HG03469 (cell line): ENCODE data around the gene AGPS.
"Not testable (repeated sequence)": the region's sequence is repeated elsewhere in the genome, so short reads cannot be mapped to it uniquely, and the experiment has no call there.

ENCODE experiments used
- ATAC-seq: cut with Tn5 transposase; IDR thresholded peaks from one replicate; pipeline ENCODE4 v1.9.1; 2021; ENCODE audit warnings: mild to moderate bottlenecking, moderate library complexity, moderate number of reproducible peaks; ENCODE audit not compliant: unreplicated experiment

Gene AGPS

GRCh38 chr2:177466337-177467195, 74.0 kb downstream of the AGPS start:
- no peak for ATAC-seq

GRCh38 chr2:177467646-177468045, 75.1 kb downstream of the AGPS start:
- no peak for ATAC-seq

GRCh38 chr2:177471990-177472389, 79.4 kb downstream of the AGPS start:
- ATAC-seq, result no peak

GRCh38 chr2:177474301-177474700, 81.7 kb downstream of the AGPS start:
- no peak for ATAC-seq

GRCh38 chr2:177474998-177475397, 82.4 kb downstream of the AGPS start:
- ATAC-seq, result no peak

- ATAC-seq, result no peak
These were observed 84.3 kb downstream of the AGPS start for GRCh38 chr2:177476897-177477296.

GRCh38 chr2:177478029-177478428, 85.5 kb downstream of the AGPS start:
- ATAC-seq, result no peak

- ATAC-seq, result no peak
These were observed 86.3 kb downstream of the AGPS start for GRCh38 chr2:177478907-177479306.

GRCh38 chr2:177482195-177482594, 89.6 kb downstream of the AGPS start:
- no peak for ATAC-seq

- ATAC-seq, result no peak
These were observed 91.0 kb downstream of the AGPS start for GRCh38 chr2:177483531-177483930.

GRCh38 chr2:177484180-177484795, 91.7 kb downstream of the AGPS start:
- ATAC-seq, result no peak

- ATAC-seq, result not testable (repeated sequence)
These were observed 93.1 kb downstream of the AGPS start for GRCh38 chr2:177485657-177486056.

- no peak for ATAC-seq
These were observed 97.2 kb downstream of the AGPS start for GRCh38 chr2:177489719-177490301.

- no peak for ATAC-seq
These were observed 103.4 kb downstream of the AGPS start for GRCh38 chr2:177495945-177496344.

- no peak for ATAC-seq
These were observed 104.3 kb downstream of the AGPS start for GRCh38 chr2:177496921-177497320.

GRCh38 chr2:177501186-177501585, 108.6 kb downstream of the AGPS start:
- no peak for ATAC-seq

- no peak for ATAC-seq
These were observed 113.9 kb downstream of the AGPS start for GRCh38 chr2:177506505-177506904.

- no peak for ATAC-seq
These were observed 114.4 kb downstream of the AGPS start for GRCh38 chr2:177506998-177507397.

- ATAC-seq, result no peak
These were observed 124.4 kb downstream of the AGPS start for GRCh38 chr2:177516824-177517544.

- ATAC-seq, result no peak
These were observed 126.2 kb downstream of the AGPS start for GRCh38 chr2:177518754-177519153.

- no peak for ATAC-seq
These were observed 127.1 kb downstream of the AGPS start for GRCh38 chr2:177519534-177520115.
